GM18858 (cell line): ENCODE results near the gene IRX3.

Experiments
- ATAC-seq: cut with Tn5 transposase; IDR thresholded peaks from one replicate; pipeline ENCODE4 v1.9.1; 2021; ENCODE audit not compliant: unreplicated experiment

The IRX3 gene

GRCh38 chr16:54290833-54291655 is 4.5 kb upstream of the IRX3 start:
- no peak for ATAC-seq

- ATAC-seq, result no peak
Measured at GRCh38 chr16:54289945-54290832, 3.6 kb upstream of the IRX3 start.

- no peak for ATAC-seq
Measured at GRCh38 chr16:54289242-54289944, 2.8 kb upstream of the IRX3 start.

- no peak for ATAC-seq
Measured at GRCh38 chr16:54288835-54289241, 2.3 kb upstream of the IRX3 start.

- ATAC-seq, result no peak
Measured at GRCh38 chr16:54288030-54288834, 1.6 kb upstream of the IRX3 start.

- no peak for ATAC-seq
Measured at GRCh38 chr16:54287131-54288029, 793 bp upstream of the IRX3 start.

GRCh38 chr16:54286090-54286365 is 559 bp downstream of the IRX3 start:
- no peak for ATAC-seq

- ATAC-seq, result no peak
Measured at GRCh38 chr16:54285414-54286089, 1.0 kb downstream of the IRX3 start.

- ATAC-seq, result no peak
Measured at GRCh38 chr16:54284931-54285413, 1.6 kb downstream of the IRX3 start.

GRCh38 chr16:54284319-54284930 is 2.2 kb downstream of the IRX3 start:
- ATAC-seq, result no peak

GRCh38 chr16:54283725-54284318 is 2.8 kb downstream of the IRX3 start:
- ATAC-seq, result no peak

GRCh38 chr16:54282928-54283724 is 3.5 kb downstream of the IRX3 start:
- no peak for ATAC-seq

GRCh38 chr16:54282202-54282927 is 4.2 kb downstream of the IRX3 start:
- ATAC-seq, result no peak

GRCh38 chr16:54281535-54282201 is 4.9 kb downstream of the IRX3 start:
- ATAC-seq, result no peak

GRCh38 chr16:54280751-54281150 is 5.8 kb downstream of the IRX3 start:
- ATAC-seq, result no peak
